Brain microvascular endothelial cell (primary cell): ENCODE measurements around the gene CHMP1A.
A peak's percentile ranks its signal among the peaks of the same experiment; 100 is the strongest.
"Not testable (repeated sequence)": the region's sequence is repeated elsewhere in the genome, so short reads cannot be mapped to it uniquely, and the experiment has no call there.

Experiments
- DNase-seq: peaks from one replicate; pipeline ENCODE4 v3.0.0-alpha.2; 2020
- H3K27ac ChIP-seq: fragments of 250-450 bp; sonication (Bioruptor Pico); 2 replicates; pipeline ENCODE4 v1.5.1; 2020; ENCODE audit warnings: mild to moderate bottlenecking, moderate library complexity
- H3K27me3 ChIP-seq: fragments of 250-450 bp; sonication (Bioruptor Pico); replicated peaks from 2 replicates; pipeline ENCODE4 v1.5.1; 2020; ENCODE audit warnings: mild to moderate bottlenecking
- H3K36me3 ChIP-seq: fragments of 250-450 bp; sonication (Bioruptor Pico); replicated peaks from 2 replicates; pipeline ENCODE4 v1.5.1; 2020; ENCODE audit warnings: mild to moderate bottlenecking
- H3K4me3 ChIP-seq: 2 replicates; pipeline ENCODE4 v1.5.1; 2011; ENCODE audit warnings: low read depth, mild to moderate bottlenecking, control low read depth, low read length, moderate library complexity
- CTCF ChIP-seq: IDR thresholded peaks from 2 replicates; pipeline ENCODE4 v1.5.1; 2011; ENCODE audit warnings: low read depth, mild to moderate bottlenecking, moderate library complexity, low read length, control low read depth, inconsistent platforms; ENCODE audit errors: missing control alignments
- in situ Hi-C: cut with HindIII; loops from 2 replicates; pipeline ENCODE4 v1.10.0; 2017; ENCODE audit warnings: low sequenced_read_pairs, low pct_ligation_motif_present

CHMP1A gene

DNA sequence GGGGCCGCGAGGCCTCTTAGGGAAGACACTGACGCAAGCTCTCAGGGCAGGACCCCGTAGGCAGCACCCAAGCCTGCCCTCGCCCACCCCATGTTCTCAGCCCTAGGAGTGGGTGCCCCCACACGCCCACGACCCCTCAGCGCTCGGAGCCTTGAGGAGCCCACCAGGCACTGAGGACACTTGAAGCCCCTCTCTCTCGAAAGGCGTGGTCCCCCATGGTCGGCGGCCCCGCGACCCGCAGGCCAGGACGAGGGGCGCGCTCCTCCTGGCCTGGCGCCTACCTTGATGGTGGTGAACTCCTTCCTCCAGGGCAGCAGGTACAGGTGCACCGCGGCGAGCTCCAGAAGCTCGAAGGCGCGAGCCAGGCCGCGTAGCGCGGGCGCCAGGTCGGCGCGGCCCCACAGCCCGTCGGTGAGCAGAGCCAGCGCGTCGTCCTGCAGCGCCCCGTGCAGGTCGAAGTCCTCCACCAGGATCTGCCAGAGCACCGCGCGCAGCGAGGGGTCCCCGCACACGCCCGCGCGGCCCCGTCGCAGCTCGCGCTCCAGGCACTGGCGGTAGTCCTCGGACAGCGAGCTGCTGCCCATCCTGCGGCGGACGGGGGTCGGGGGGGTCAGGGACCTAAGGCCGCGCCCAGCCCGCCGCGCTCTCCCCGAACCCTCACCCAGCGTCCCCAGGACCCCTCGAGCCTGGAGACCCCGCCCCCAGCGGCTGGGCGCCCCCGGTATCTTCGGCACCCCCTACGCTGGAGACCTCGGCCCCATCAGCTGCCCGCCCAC lies 43.3 kb upstream of the CHMP1A start:
- no peak for DNase-seq
- H3K36me3 ChIP-seq = peaks cover 7% of the 10 kb centered on the region
- H3K27ac ChIP-seq = peak overlapping the region; percentile 42
- no peaks in the 10 kb centered on the region for H3K27me3 ChIP-seq
- H3K4me3 ChIP-seq = peak overlapping the region; percentile 77
- TF ChIP-seq CTCF = peak; percentile 33
- in situ Hi-C loops = no loop called here

- Histone ChIP-seq H3K4me3 (peak overlapping the region; percentile 77), H3K36me3 (peaks cover 13% of the 10 kb centered on the region), H3K27ac (peak overlapping the region; percentile 42), H3K27me3 (no peaks in the 10 kb centered on the region)
- in situ Hi-C loops = no loop called here
- peak; percentile 73 for TF ChIP-seq CTCF
- DNase-seq = peak; percentile 96
These were observed 42.7 kb upstream of the CHMP1A start for GRCh38 chr16:89700100-89700648.

DNA sequence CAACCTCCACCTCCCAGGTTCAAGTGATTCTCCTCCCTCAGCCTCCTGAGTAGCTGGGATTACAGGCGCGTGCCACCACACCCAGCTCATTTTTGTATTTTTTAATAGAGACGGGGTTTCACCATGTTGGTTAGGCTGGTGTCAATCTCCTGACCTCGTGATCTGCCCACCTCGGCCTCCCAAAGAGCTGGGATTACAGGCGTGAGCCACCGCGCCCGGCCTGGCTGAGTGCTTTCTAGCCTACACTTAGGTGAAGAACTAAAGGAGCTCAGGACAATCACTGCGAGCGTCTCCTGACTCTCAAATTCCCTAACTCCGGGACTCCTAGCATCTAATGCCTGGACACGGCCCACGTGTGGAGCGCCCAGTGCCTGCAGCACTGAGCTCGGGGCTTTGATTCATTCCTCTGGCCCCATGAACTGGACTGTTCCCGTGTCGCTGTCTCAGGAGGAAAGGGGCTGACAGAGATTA lies 42.2 kb upstream of the CHMP1A start:
- Histone ChIP-seq H3K36me3 (peaks cover 16% of the 10 kb centered on the region), H3K4me3 (peak overlapping the region; percentile 31)
- DNase-seq, H3K27ac ChIP-seq, in situ Hi-C loops, H3K27me3 ChIP-seq: not testable (repeated sequence)

GRCh38 chr16:89698717-89699116 lies 41.2 kb upstream of the CHMP1A start:
- H3K4me3 ChIP-seq, DNase-seq, H3K27me3 ChIP-seq, H3K27ac ChIP-seq, in situ Hi-C loops: not testable (repeated sequence)
- H3K36me3 ChIP-seq = peaks cover 24% of the 10 kb centered on the region

GRCh38 chr16:89697616-89698331 lies 40.3 kb upstream of the CHMP1A start:
- Histone ChIP-seq H3K4me3 (no peak overlapping the region), H3K36me3 (peaks cover 31% of the 10 kb centered on the region), H3K27ac (no peak overlapping the region), H3K27me3 (no peaks in the 10 kb centered on the region)
- TF ChIP-seq CTCF = no peak
- DNase-seq = no peak
- in situ Hi-C loops = no loop called here

DNA sequence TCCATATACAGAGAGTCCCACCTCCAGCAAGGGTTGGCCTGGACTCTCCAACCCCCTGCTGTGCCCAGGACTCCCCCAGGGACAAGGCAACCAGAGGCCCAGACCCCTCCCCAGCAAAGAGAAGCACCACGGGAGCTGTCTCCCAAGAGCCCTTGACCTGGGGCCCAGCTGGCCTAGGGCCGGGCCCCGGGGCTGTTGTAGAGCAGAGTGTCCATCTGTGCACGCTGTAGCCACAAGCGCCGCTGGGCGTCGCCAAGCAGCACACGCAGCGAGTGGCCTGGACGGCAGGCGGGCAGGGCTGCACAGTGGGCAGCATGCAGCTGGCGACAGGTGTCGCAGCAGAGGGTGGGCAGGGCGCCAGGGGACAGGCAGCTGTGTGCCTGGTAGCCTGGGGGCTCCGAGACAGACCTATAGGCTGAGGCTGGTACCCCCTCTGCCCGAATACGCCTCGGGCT lies 39.7 kb upstream of the CHMP1A start:
- H3K27me3 ChIP-seq = no peaks in the 10 kb centered on the region
- DNase-seq = no peak
- TF ChIP-seq CTCF = no peak
- H3K27ac ChIP-seq = no peak overlapping the region
- peaks cover 36% of the 10 kb centered on the region for H3K36me3 ChIP-seq
- H3K4me3 ChIP-seq = no peak overlapping the region
- in situ Hi-C loops = no loop called here
